Trophoblast cell (in vitro differentiated cells and primary cell): Measurements from ENCODE around the gene CRYBG1.
A peak's percentile ranks its signal among the peaks of the same experiment; 100 is the strongest.

Experiments used
- DNase-seq, 2 donors: peaks; one replicate each; pipeline ENCODE4 v3.0.0-alpha.2; 2016
- H2AFZ ChIP-seq: 2 replicates; pipeline ENCODE4 v1.6.1; 2013; ENCODE audit warnings: low read length, moderate library complexity, mild to moderate bottlenecking; ENCODE audit not compliant: insufficient read depth, poor library complexity
- H2AK5ac ChIP-seq: 2 replicates; pipeline ENCODE4 v1.6.1; 2013; ENCODE audit warnings: mild to moderate bottlenecking, low read length
- H2BK120ac ChIP-seq: 2 replicates; pipeline ENCODE4 v1.6.1; 2013; ENCODE audit warnings: low read length, mild to moderate bottlenecking, moderate library complexity; ENCODE audit not compliant: insufficient read depth, poor library complexity
- H2BK12ac ChIP-seq: 2 replicates; pipeline ENCODE4 v1.6.1; 2013; ENCODE audit warnings: mild to moderate bottlenecking, low read length, moderate library complexity
- H2BK5ac ChIP-seq: 2 replicates; pipeline ENCODE4 v1.6.1; 2013; ENCODE audit warnings: low read length, low read depth, moderate library complexity, mild to moderate bottlenecking; ENCODE audit not compliant: poor library complexity
- H3K14ac ChIP-seq: 2 replicates; pipeline ENCODE4 v1.6.1; 2013; ENCODE audit warnings: mild to moderate bottlenecking, low read length
- H3K18ac ChIP-seq: 2 replicates; pipeline ENCODE4 v1.6.1; 2013; ENCODE audit warnings: mild to moderate bottlenecking, low read length
- H3K23ac ChIP-seq: 2 replicates; pipeline ENCODE4 v1.6.1; 2013; ENCODE audit warnings: low read length
- H3K27ac ChIP-seq: 2 replicates; pipeline ENCODE4 v1.5.1; 2013; ENCODE audit warnings: low read depth, mild to moderate bottlenecking, inconsistent platforms, low read length, moderate library complexity
- H3K27me3 ChIP-seq: 2 replicates; pipeline ENCODE4 v1.6.1; 2013; ENCODE audit warnings: inconsistent platforms, mild to moderate bottlenecking, low read length, moderate library complexity; ENCODE audit not compliant: insufficient read depth
- H3K36me3 ChIP-seq, 2 experiments: 1 replicate in 1 of 2; 2 replicates in 1 of 2; pipeline ENCODE4 v1.6.1; 2013; ENCODE audit warnings: low read length in 2 of 2, mild to moderate bottlenecking in 2 of 2, moderate library complexity in 1 of 2; ENCODE audit not compliant: insufficient read depth in 2 of 2, control insufficient read depth in 1 of 2
- H3K4ac ChIP-seq: 2 replicates; pipeline ENCODE4 v1.6.1; 2013; ENCODE audit warnings: low read depth, mild to moderate bottlenecking, low read length, moderate library complexity
- H3K4me1 ChIP-seq, 2 experiments: 1 replicate in 1 of 2; 2 replicates in 1 of 2; pipeline ENCODE4 v1.6.1; 2013; ENCODE audit warnings: low read length in 2 of 2, mild to moderate bottlenecking in 2 of 2, moderate library complexity in 1 of 2; ENCODE audit not compliant: insufficient read depth in 2 of 2, control insufficient read depth in 1 of 2
- H3K4me2 ChIP-seq: 2 replicates; pipeline ENCODE4 v1.6.1; 2013; ENCODE audit warnings: inconsistent platforms, mild to moderate bottlenecking, low read length, moderate library complexity
- H3K4me3 ChIP-seq: 2 replicates; pipeline ENCODE4 v1.5.1; 2013; ENCODE audit warnings: mild to moderate bottlenecking, low read depth, low read length, inconsistent platforms
- H3K79me1 ChIP-seq: one replicate; pipeline ENCODE4 v1.6.1; 2013; ENCODE audit warnings: low read length
- H3K79me2 ChIP-seq: 2 replicates; pipeline ENCODE4 v1.6.1; 2013; ENCODE audit warnings: low read length, mild to moderate bottlenecking; ENCODE audit not compliant: control insufficient read depth, insufficient read depth, poor library complexity
- H3K9ac ChIP-seq: 2 replicates; pipeline ENCODE4 v1.6.1; 2013; ENCODE audit warnings: mild to moderate bottlenecking, low read length
- H3K9me3 ChIP-seq: 2 replicates; pipeline ENCODE4 v1.6.1; 2013; ENCODE audit warnings: low read depth, mild to moderate bottlenecking, control low read depth, inconsistent platforms, low read length; ENCODE audit not compliant: insufficient read depth
- H4K12ac ChIP-seq: 2 replicates; pipeline ENCODE4 v1.6.1; 2013; ENCODE audit warnings: low read depth, mild to moderate bottlenecking, low read length, moderate library complexity
- H4K8ac ChIP-seq: 2 replicates; pipeline ENCODE4 v1.6.1; 2013; ENCODE audit warnings: low read depth, mild to moderate bottlenecking, low read length, moderate library complexity
- H4K91ac ChIP-seq: one replicate; pipeline ENCODE4 v1.6.1; 2013; ENCODE audit warnings: low read depth, mild to moderate bottlenecking, low read length, moderate library complexity
- WGBS: extraction: QIAGEN DNeasy Blood & Tissue Kit; methylation state at CpG from one replicate; pipeline ENCODE4 v1.1.7; 2013; ENCODE audit warnings: missing lambda C conversion rate; ENCODE audit not compliant: insufficient read length, insufficient coverage; ENCODE audit errors: extremely low coverage; 5-methylcytosine and 5-hydroxymethylcytosine counted together

CRYBG1 gene

DNA sequence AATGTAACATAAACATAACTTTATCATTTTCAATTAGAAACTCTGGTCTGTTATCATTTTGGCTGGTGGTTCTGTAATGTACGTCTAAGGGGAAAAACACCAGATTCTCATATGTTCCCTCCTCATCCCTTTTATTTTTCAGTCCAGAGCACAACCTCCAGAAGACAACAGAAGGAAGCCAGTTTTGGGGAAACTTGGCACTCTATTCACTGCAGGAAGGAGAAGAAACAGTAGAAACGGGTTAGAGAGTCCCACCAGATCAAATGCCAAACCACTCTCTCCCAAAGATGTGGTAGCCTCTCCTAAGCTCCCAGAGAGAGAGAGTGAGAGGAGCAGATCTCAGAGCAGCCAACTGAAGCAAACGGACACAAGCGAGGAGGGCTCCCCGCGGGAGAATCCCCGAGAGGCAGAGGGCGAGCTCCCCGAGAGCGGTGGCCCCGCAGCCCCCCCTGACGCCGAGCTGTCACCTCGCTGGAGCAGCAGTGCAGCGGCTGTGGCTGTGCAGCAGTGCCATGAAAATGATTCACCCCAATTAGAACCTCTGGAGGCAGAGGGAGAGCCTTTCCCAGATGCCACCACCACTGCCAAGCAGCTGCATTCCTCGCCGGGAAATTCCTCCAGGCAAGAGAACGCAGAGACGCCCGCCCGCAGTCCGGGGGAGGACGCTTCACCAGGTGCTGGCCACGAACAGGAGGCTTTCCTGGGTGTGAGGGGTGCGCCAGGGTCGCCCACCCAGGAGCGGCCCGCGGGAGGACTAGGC, 151.0 kb downstream of the CRYBG1 start:
- no peak overlapping the region for H3K14ac ChIP-seq
- no peak overlapping the region for H4K12ac ChIP-seq
- no peak overlapping the region for H2BK120ac ChIP-seq
- no peak overlapping the region for H3K27ac ChIP-seq
- H3K9me3 ChIP-seq: no peaks in the 10 kb centered on the region
- H3K23ac ChIP-seq: no peak overlapping the region
- H3K18ac ChIP-seq: no peak overlapping the region
- no peak overlapping the region for H3K9ac ChIP-seq
- peaks cover 16 to 21% of the 10 kb centered on the region in 2 experiments for H3K4me1 ChIP-seq
- H2BK5ac ChIP-seq: no peak overlapping the region
- H3K4me3 ChIP-seq: no peak overlapping the region
- H4K91ac ChIP-seq: no peak overlapping the region
- H3K4me2 ChIP-seq: peak overlapping the region; percentile 73
- no peak overlapping the region for H2AFZ ChIP-seq
- WGBS: no CpG with 5 or more reads among the region's 29 CpGs
- no peak overlapping the region for H2BK12ac ChIP-seq
- H2AK5ac ChIP-seq: no peak overlapping the region
- peak; percentile 34 to 70 for DNase-seq
- no peaks in the 10 kb centered on the region for H3K79me2 ChIP-seq
- H3K27me3 ChIP-seq: peaks cover 42% of the 10 kb centered on the region
- no peaks in the 10 kb centered on the region for H3K36me3 ChIP-seq
- H3K79me1 ChIP-seq: no peaks in the 10 kb centered on the region
- H3K4ac ChIP-seq: no peak overlapping the region
- no peak overlapping the region for H4K8ac ChIP-seq

DNA sequence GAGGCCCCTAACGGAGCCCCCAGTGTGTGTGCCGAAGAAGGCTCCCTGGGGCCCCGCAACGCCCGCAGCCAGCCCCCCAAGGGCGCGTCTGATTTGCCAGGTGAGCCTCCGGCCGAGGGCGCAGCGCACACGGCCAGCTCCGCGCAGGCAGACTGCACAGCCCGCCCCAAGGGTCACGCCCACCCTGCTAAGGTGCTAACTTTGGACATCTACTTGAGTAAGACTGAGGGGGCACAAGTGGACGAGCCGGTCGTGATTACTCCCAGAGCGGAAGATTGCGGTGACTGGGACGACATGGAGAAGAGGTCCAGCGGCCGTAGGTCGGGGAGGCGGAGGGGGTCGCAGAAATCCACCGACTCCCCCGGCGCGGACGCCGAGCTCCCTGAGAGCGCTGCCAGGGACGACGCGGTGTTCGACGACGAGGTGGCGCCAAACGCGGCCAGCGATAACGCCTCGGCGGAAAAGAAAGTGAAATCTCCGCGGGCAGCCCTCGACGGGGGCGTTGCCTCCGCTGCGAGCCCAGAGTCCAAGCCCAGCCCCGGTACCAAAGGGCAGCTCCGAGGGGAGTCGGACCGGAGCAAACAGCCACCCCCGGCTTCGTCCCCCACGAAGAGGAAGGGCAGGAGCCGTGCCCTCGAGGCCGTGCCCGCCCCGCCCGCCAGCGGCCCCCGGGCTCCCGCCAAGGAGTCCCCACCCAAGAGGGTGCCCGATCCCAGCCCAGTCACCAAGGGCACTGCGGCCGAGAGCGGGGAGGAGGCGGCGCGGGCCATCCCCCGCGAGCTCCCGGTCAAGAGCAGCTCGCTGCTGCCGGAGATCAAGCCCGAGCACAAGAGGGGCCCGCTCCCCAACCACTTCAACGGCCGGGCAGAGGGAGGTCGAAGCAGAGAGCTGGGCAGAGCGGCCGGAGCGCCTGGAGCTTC, 151.8 kb downstream of the CRYBG1 start:
- H2BK5ac ChIP-seq: no peak overlapping the region
- H3K4me2 ChIP-seq: peak overlapping the region; percentile 73
- peak overlapping the region; percentile 16 for H3K18ac ChIP-seq
- H3K27me3 ChIP-seq: peaks cover 42% of the 10 kb centered on the region
- no CpG with 5 or more reads among the region's 90 CpGs for WGBS
- H3K23ac ChIP-seq: no peak overlapping the region
- H3K14ac ChIP-seq: peak overlapping the region; percentile 26
- H3K79me2 ChIP-seq: no peaks in the 10 kb centered on the region
- no peaks in the 10 kb centered on the region for H3K9me3 ChIP-seq
- H2AFZ ChIP-seq: peak overlapping the region; percentile 35
- peak in 1 of 2 donors; percentile 55 for DNase-seq
- no peaks in the 10 kb centered on the region for H3K79me1 ChIP-seq
- H2BK120ac ChIP-seq: peak overlapping the region; percentile 1
- H3K27ac ChIP-seq: no peak overlapping the region
- no peak overlapping the region for H4K12ac ChIP-seq
- H3K4ac ChIP-seq: no peak overlapping the region
- H2BK12ac ChIP-seq: no peak overlapping the region
- no peak overlapping the region for H2AK5ac ChIP-seq
- H3K36me3 ChIP-seq: no peaks in the 10 kb centered on the region
- no peak overlapping the region for H4K91ac ChIP-seq
- H3K4me1 ChIP-seq: peaks cover 16 to 21% of the 10 kb centered on the region in 2 experiments
- H3K9ac ChIP-seq: no peak overlapping the region
- H4K8ac ChIP-seq: peak overlapping the region; percentile 44
- peak overlapping the region; percentile 57 for H3K4me3 ChIP-seq

DNA sequence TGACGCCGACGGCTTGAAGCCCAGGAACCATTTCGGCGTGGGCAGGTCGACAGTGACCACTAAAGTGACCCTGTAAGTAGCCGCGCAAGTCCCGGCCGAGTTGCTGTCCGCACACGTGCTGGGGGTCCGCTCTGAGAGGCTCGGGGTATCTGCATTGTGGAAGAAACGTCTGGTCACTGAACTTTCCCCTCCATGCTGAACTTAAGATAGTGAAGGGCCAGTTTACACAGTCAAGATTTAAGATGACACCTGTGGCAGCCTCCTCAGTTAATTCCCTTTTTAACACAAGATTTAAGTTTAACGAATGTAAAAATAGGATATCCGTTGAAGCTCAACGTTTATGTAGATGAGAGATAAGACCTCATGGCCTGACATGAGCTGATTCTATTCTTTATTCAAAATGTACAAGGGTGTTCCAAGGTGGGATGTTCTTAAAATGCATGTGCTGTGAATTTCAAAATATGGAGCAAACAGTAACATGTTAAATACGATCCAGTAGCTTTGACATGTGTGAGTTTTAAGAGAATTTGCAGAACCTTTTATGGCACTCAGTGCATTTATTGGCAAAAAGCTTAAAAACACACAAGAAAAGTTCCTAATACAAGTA, 152.6 kb downstream of the CRYBG1 start:
- H3K4ac ChIP-seq: no peak overlapping the region
- H2BK120ac ChIP-seq: peak overlapping the region; percentile 1
- H2AFZ ChIP-seq: no peak overlapping the region
- WGBS: no CpG with 5 or more reads among the region's 19 CpGs
- no peaks in the 10 kb centered on the region for H3K36me3 ChIP-seq
- H4K12ac ChIP-seq: no peak overlapping the region
- H2BK12ac ChIP-seq: no peak overlapping the region
- H3K18ac ChIP-seq: no peak overlapping the region
- H2AK5ac ChIP-seq: no peak overlapping the region
- peaks cover 16 to 21% of the 10 kb centered on the region in 2 experiments for H3K4me1 ChIP-seq
- no peak overlapping the region for H3K9ac ChIP-seq
- H3K4me3 ChIP-seq: no peak overlapping the region
- no peak overlapping the region for H3K23ac ChIP-seq
- H3K27ac ChIP-seq: no peak overlapping the region
- H4K8ac ChIP-seq: peak overlapping the region; percentile 44
- H3K79me1 ChIP-seq: no peaks in the 10 kb centered on the region
- H3K9me3 ChIP-seq: no peaks in the 10 kb centered on the region
- peak overlapping the region; percentile 73 for H3K4me2 ChIP-seq
- no peak overlapping the region for H4K91ac ChIP-seq
- no peaks in the 10 kb centered on the region for H3K79me2 ChIP-seq
- H3K14ac ChIP-seq: no peak overlapping the region
- DNase-seq: no peak
- H2BK5ac ChIP-seq: no peak overlapping the region
- peaks cover 42% of the 10 kb centered on the region for H3K27me3 ChIP-seq

DNA sequence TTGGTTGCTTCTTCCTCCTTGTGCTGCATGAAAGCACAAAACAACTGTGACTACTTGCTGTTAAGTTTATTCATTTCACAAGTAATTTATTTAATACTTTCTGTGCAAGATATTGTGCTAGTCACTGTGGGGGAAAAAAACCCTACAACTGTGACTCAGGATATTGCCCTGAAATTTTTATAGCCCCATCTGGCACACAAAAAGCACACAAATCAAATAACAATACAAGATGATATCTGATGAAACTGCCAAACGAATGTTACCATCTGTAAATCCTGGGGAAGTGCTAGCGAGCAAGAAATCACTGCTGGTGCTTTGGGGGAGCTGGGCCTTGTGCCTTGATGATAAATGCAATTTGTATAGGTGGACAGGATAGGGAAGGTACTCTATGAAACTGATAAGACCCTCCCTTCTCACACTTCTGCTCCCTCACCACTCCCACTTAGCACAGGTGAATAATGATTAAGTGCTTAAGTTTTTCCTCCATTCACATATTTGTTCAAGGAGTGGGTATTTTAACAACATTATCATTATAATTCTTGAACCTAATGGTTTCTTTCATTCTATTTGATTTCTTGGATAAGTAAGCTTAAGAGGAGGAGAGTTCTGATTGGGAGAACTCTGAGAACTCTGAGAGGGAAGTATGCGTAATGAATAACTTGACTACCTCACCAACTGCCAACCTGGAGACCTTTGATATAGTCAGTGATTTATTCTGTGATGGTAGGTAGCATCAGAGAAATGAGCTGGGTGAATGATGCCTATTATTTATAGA, 153.5 kb downstream of the CRYBG1 start:
- H2BK12ac ChIP-seq: no peak overlapping the region
- H4K12ac ChIP-seq: no peak overlapping the region
- H3K4me2 ChIP-seq: no peak overlapping the region
- no peak overlapping the region for H4K91ac ChIP-seq
- H3K23ac ChIP-seq: no peak overlapping the region
- no peak overlapping the region for H3K9ac ChIP-seq
- WGBS: no CpG with 5 or more reads among the region's 3 CpGs
- no peak overlapping the region for H3K14ac ChIP-seq
- no peak overlapping the region for H3K4ac ChIP-seq
- H3K4me3 ChIP-seq: no peak overlapping the region
- no peaks in the 10 kb centered on the region for H3K79me2 ChIP-seq
- no peak overlapping the region for H3K27ac ChIP-seq
- DNase-seq: no peak
- no peak overlapping the region for H4K8ac ChIP-seq
- peaks cover 16 to 21% of the 10 kb centered on the region in 2 experiments for H3K4me1 ChIP-seq
- no peak overlapping the region for H3K18ac ChIP-seq
- H3K36me3 ChIP-seq: no peaks in the 10 kb centered on the region
- no peaks in the 10 kb centered on the region for H3K9me3 ChIP-seq
- no peak overlapping the region for H2AFZ ChIP-seq
- H2BK5ac ChIP-seq: no peak overlapping the region
- H2AK5ac ChIP-seq: no peak overlapping the region
- no peaks in the 10 kb centered on the region for H3K79me1 ChIP-seq
- peaks cover 37% of the 10 kb centered on the region for H3K27me3 ChIP-seq
- no peak overlapping the region for H2BK120ac ChIP-seq
